Retinal pigment epithelial cell (primary cell): Measurements from ENCODE around the gene TSPAN9.

Source experiments
- DNase-seq: peaks from one replicate; pipeline ENCODE4 v3.0.0-alpha.2; 2010; ENCODE audit warnings: low read depth
- H3K4me3 ChIP-seq: 2 replicates; pipeline ENCODE4 v1.5.1; 2011; ENCODE audit warnings: mild to moderate bottlenecking, low read length, control low read depth, moderate library complexity
- CTCF ChIP-seq: conservative IDR thresholded peaks from 2 replicates; pipeline ENCODE4 v1.5.1; 2011; ENCODE audit warnings: low read depth, low read length, control low read depth, inconsistent platforms

TSPAN9 gene

GRCh38 chr12:3116106-3116844 is 39.1 kb downstream of the TSPAN9 start:
- TF ChIP-seq CTCF = no peak
- no peak overlapping the region for H3K4me3 ChIP-seq
- no peak for DNase-seq

GRCh38 chr12:3117144-3117581 is 40.0 kb downstream of the TSPAN9 start:
- no peak for TF ChIP-seq CTCF
- H3K4me3 ChIP-seq = no peak overlapping the region
- DNase-seq = no peak

- TF ChIP-seq CTCF = no peak
- no peak for DNase-seq
- H3K4me3 ChIP-seq = no peak overlapping the region
Measured at GRCh38 chr12:3117591-3118015, 40.4 kb downstream of the TSPAN9 start.

- DNase-seq = no peak
- no peak for TF ChIP-seq CTCF
- H3K4me3 ChIP-seq = no peak overlapping the region
Measured at GRCh38 chr12:3119192-3119755, 42.1 kb downstream of the TSPAN9 start.

- no peak overlapping the region for H3K4me3 ChIP-seq
- no peak for DNase-seq
- no peak for TF ChIP-seq CTCF
Measured at GRCh38 chr12:3119756-3120601, 42.8 kb downstream of the TSPAN9 start.

GRCh38 chr12:3120701-3121100 is 43.5 kb downstream of the TSPAN9 start:
- no peak overlapping the region for H3K4me3 ChIP-seq
- no peak for TF ChIP-seq CTCF
- DNase-seq = no peak
